Measurements from ENCODE around the gene FAM149B1. TPM values are rescaled to one million over a fixed set of nuclear protein-coding genes. Genes with fewer than 3 reads are reported as not detected.

FAM149B1 gene
- total RNA-seq, 1 donor from 2014 or later = 16.2 TPM

- H3K9me3 ChIP-seq (ENCODE audit: control insufficient read depth in 3 of 3, low read length in 3 of 3) = no peaks in the 10 kb centered on the region
- H3K4me3 ChIP-seq (ENCODE audit: low read length in 3 of 3) = no peak overlapping the region
- H3K4me1 ChIP-seq (ENCODE audit: control insufficient read depth in 3 of 3, insufficient read depth in 3 of 3, low read length in 3 of 3) = peaks cover 3 to 10% (median 7%) of the 10 kb centered on the region in 3 donors
- no peak overlapping the region for H3K9ac ChIP-seq (ENCODE audit: low read depth in 1 of 3, low read length in 3 of 3)
- H3K27ac ChIP-seq (ENCODE audit: low read depth, low read length) = no peak overlapping the region
- peaks cover 0 to 5% (median 4%) of the 10 kb centered on the region in 3 donors for H3K36me3 ChIP-seq (ENCODE audit: control insufficient read depth in 3 of 3, insufficient read depth in 3 of 3, low read length in 3 of 3)
- no peaks in the 10 kb centered on the region for H3K27me3 ChIP-seq (ENCODE audit: control insufficient read depth in 3 of 3, insufficient read depth in 3 of 3, low read length in 3 of 3)
Measured at GRCh38 chr10:73225518-73225917, 57.6 kb downstream of the FAM149B1 start.

GRCh38 chr10:73226663-73227062, 58.7 kb downstream of the FAM149B1 start:
- Histone ChIP-seq H3K9ac (ENCODE audit: low read depth in 1 of 3, low read length in 3 of 3) (no peak overlapping the region), H3K36me3 (ENCODE audit: control insufficient read depth in 3 of 3, insufficient read depth in 3 of 3, low read length in 3 of 3) (peaks cover 0 to 9% (median 7%) of the 10 kb centered on the region in 3 donors), H3K27me3 (ENCODE audit: control insufficient read depth in 3 of 3, insufficient read depth in 3 of 3, low read length in 3 of 3) (no peaks in the 10 kb centered on the region), H3K4me3 (ENCODE audit: low read length in 3 of 3) (no peak overlapping the region), H3K9me3 (ENCODE audit: control insufficient read depth in 3 of 3, low read length in 3 of 3) (no peaks in the 10 kb centered on the region), H3K27ac (ENCODE audit: low read depth, low read length) (no peak overlapping the region), H3K4me1 (ENCODE audit: control insufficient read depth in 3 of 3, insufficient read depth in 3 of 3, low read length in 3 of 3) (peaks cover 3 to 10% (median 7%) of the 10 kb centered on the region in 3 donors)

GRCh38 chr10:73228247-73228646, 60.3 kb downstream of the FAM149B1 start:
- H3K9ac ChIP-seq (ENCODE audit: low read depth in 1 of 3, low read length in 3 of 3) = no peak overlapping the region
- H3K27me3 ChIP-seq (ENCODE audit: control insufficient read depth in 3 of 3, insufficient read depth in 3 of 3, low read length in 3 of 3) = no peaks in the 10 kb centered on the region
- H3K27ac ChIP-seq (ENCODE audit: low read depth, low read length) = no peak overlapping the region
- H3K36me3 ChIP-seq (ENCODE audit: control insufficient read depth in 3 of 3, insufficient read depth in 3 of 3, low read length in 3 of 3) = peaks cover 0 to 12% (median 9%) of the 10 kb centered on the region in 3 donors
- no peaks in the 10 kb centered on the region for H3K9me3 ChIP-seq (ENCODE audit: control insufficient read depth in 3 of 3, low read length in 3 of 3)
- peaks cover 3 to 10% (median 7%) of the 10 kb centered on the region in 3 donors for H3K4me1 ChIP-seq (ENCODE audit: control insufficient read depth in 3 of 3, insufficient read depth in 3 of 3, low read length in 3 of 3)
- H3K4me3 ChIP-seq (ENCODE audit: low read length in 3 of 3) = no peak overlapping the region

GRCh38 chr10:73229567-73229966, 61.6 kb downstream of the FAM149B1 start:
- H3K36me3 ChIP-seq (ENCODE audit: control insufficient read depth in 3 of 3, insufficient read depth in 3 of 3, low read length in 3 of 3) = peaks cover 0 to 12% (median 9%) of the 10 kb centered on the region in 3 donors
- no peaks in the 10 kb centered on the region for H3K9me3 ChIP-seq (ENCODE audit: control insufficient read depth in 3 of 3, low read length in 3 of 3)
- H3K4me3 ChIP-seq (ENCODE audit: low read length in 3 of 3) = no peak overlapping the region
- H3K9ac ChIP-seq (ENCODE audit: low read depth in 1 of 3, low read length in 3 of 3) = no peak overlapping the region
- no peaks in the 10 kb centered on the region for H3K27me3 ChIP-seq (ENCODE audit: control insufficient read depth in 3 of 3, insufficient read depth in 3 of 3, low read length in 3 of 3)
- no peak overlapping the region for H3K27ac ChIP-seq (ENCODE audit: low read depth, low read length)
- peaks cover 3 to 10% (median 7%) of the 10 kb centered on the region in 3 donors for H3K4me1 ChIP-seq (ENCODE audit: control insufficient read depth in 3 of 3, insufficient read depth in 3 of 3, low read length in 3 of 3)

- H3K36me3 ChIP-seq (ENCODE audit: control insufficient read depth in 3 of 3, insufficient read depth in 3 of 3, low read length in 3 of 3) = peaks cover 5 to 26% (median 17%) of the 10 kb centered on the region in 3 donors
- H3K9ac ChIP-seq (ENCODE audit: low read depth in 1 of 3, low read length in 3 of 3) = no peak overlapping the region
- H3K4me3 ChIP-seq (ENCODE audit: low read length in 3 of 3) = no peak overlapping the region
- H3K27ac ChIP-seq (ENCODE audit: low read depth, low read length) = no peak overlapping the region
- H3K4me1 ChIP-seq (ENCODE audit: control insufficient read depth in 3 of 3, insufficient read depth in 3 of 3, low read length in 3 of 3) = peaks cover 3 to 7% (median 3%) of the 10 kb centered on the region in 3 donors
- no peaks in the 10 kb centered on the region for H3K27me3 ChIP-seq (ENCODE audit: control insufficient read depth in 3 of 3, insufficient read depth in 3 of 3, low read length in 3 of 3)
- no peaks in the 10 kb centered on the region for H3K9me3 ChIP-seq (ENCODE audit: control insufficient read depth in 3 of 3, low read length in 3 of 3)
Measured at GRCh38 chr10:73232887-73233286, 65.0 kb downstream of the FAM149B1 start.

- Histone ChIP-seq H3K36me3 (ENCODE audit: control insufficient read depth in 3 of 3, insufficient read depth in 3 of 3, low read length in 3 of 3) (peaks cover 5 to 26% (median 15%) of the 10 kb centered on the region in 3 donors), H3K27ac (ENCODE audit: low read depth, low read length) (peak overlapping the region; percentile 38)
Measured at GRCh38 chr10:73233883-73234282, 66.0 kb downstream of the FAM149B1 start.

GRCh38 chr10:73234695-73235094, 66.8 kb downstream of the FAM149B1 start:
- H3K9me3 ChIP-seq (ENCODE audit: control insufficient read depth in 3 of 3, low read length in 3 of 3) = no peaks in the 10 kb centered on the region
- H3K27me3 ChIP-seq (ENCODE audit: control insufficient read depth in 3 of 3, insufficient read depth in 3 of 3, low read length in 3 of 3) = no peaks in the 10 kb centered on the region
- peaks cover 5 to 34% (median 19%) of the 10 kb centered on the region in 3 donors for H3K36me3 ChIP-seq (ENCODE audit: control insufficient read depth in 3 of 3, insufficient read depth in 3 of 3, low read length in 3 of 3)
- no peak overlapping the region for H3K9ac ChIP-seq (ENCODE audit: low read depth in 1 of 3, low read length in 3 of 3)
- no peak overlapping the region for H3K4me3 ChIP-seq (ENCODE audit: low read length in 3 of 3)
- H3K27ac ChIP-seq (ENCODE audit: low read depth, low read length) = no peak overlapping the region
- H3K4me1 ChIP-seq (ENCODE audit: control insufficient read depth in 3 of 3, insufficient read depth in 3 of 3, low read length in 3 of 3) = peaks cover 0 to 2% (median 2%) of the 10 kb centered on the region in 3 donors

More at GRCh38 chr10:73233883-73234282, 66.0 kb downstream of the FAM149B1 start:
- H3K4me3 ChIP-seq (ENCODE audit: low read length in 3 of 3) = no peak overlapping the region
- H3K27me3 ChIP-seq (ENCODE audit: control insufficient read depth in 3 of 3, insufficient read depth in 3 of 3, low read length in 3 of 3) = no peaks in the 10 kb centered on the region
- no peak overlapping the region for H3K9ac ChIP-seq (ENCODE audit: low read depth in 1 of 3, low read length in 3 of 3)
- H3K4me1 ChIP-seq (ENCODE audit: control insufficient read depth in 3 of 3, insufficient read depth in 3 of 3, low read length in 3 of 3) = peaks cover 3 to 7% (median 3%) of the 10 kb centered on the region in 3 donors
- no peaks in the 10 kb centered on the region for H3K9me3 ChIP-seq (ENCODE audit: control insufficient read depth in 3 of 3, low read length in 3 of 3)

- Histone ChIP-seq H3K4me3 (ENCODE audit: low read length in 3 of 3) (no peak overlapping the region), H3K36me3 (ENCODE audit: control insufficient read depth in 3 of 3, insufficient read depth in 3 of 3, low read length in 3 of 3) (peaks cover 12 to 54% (median 38%) of the 10 kb centered on the region in 3 donors), H3K9me3 (ENCODE audit: control insufficient read depth in 3 of 3, low read length in 3 of 3) (no peaks in the 10 kb centered on the region), H3K27me3 (ENCODE audit: control insufficient read depth in 3 of 3, insufficient read depth in 3 of 3, low read length in 3 of 3) (no peaks in the 10 kb centered on the region), H3K9ac (ENCODE audit: low read depth in 1 of 3, low read length in 3 of 3) (no peak overlapping the region), H3K27ac (ENCODE audit: low read depth, low read length) (no peak overlapping the region), H3K4me1 (ENCODE audit: control insufficient read depth in 3 of 3, insufficient read depth in 3 of 3, low read length in 3 of 3) (no peaks in the 10 kb centered on the region)
Measured at GRCh38 chr10:73238990-73239566, 71.2 kb downstream of the FAM149B1 start.

- H3K9ac ChIP-seq (ENCODE audit: low read depth in 1 of 3, low read length in 3 of 3) = no peak overlapping the region
- H3K27me3 ChIP-seq (ENCODE audit: control insufficient read depth in 3 of 3, insufficient read depth in 3 of 3, low read length in 3 of 3) = no peaks in the 10 kb centered on the region
Measured at GRCh38 chr10:73239908-73240307, 72.0 kb downstream of the FAM149B1 start.

GRCh38 chr10:73244866-73245477, 77.1 kb downstream of the FAM149B1 start:
- Histone ChIP-seq H3K4me3 (ENCODE audit: low read length in 3 of 3) (no peak overlapping the region), H3K27me3 (ENCODE audit: control insufficient read depth in 3 of 3, insufficient read depth in 3 of 3, low read length in 3 of 3) (no peaks in the 10 kb centered on the region), H3K36me3 (ENCODE audit: control insufficient read depth in 3 of 3, insufficient read depth in 3 of 3, low read length in 3 of 3) (peaks cover 9 to 44% (median 39%) of the 10 kb centered on the region in 3 donors), H3K9me3 (ENCODE audit: control insufficient read depth in 3 of 3, low read length in 3 of 3) (no peaks in the 10 kb centered on the region), H3K27ac (ENCODE audit: low read depth, low read length) (no peak overlapping the region), H3K4me1 (ENCODE audit: control insufficient read depth in 3 of 3, insufficient read depth in 3 of 3, low read length in 3 of 3) (peaks cover 15 to 28% (median 17%) of the 10 kb centered on the region in 3 donors), H3K9ac (ENCODE audit: low read depth in 1 of 3, low read length in 3 of 3) (no peak overlapping the region)

More at GRCh38 chr10:73239908-73240307, 72.0 kb downstream of the FAM149B1 start:
- H3K4me1 ChIP-seq (ENCODE audit: control insufficient read depth in 3 of 3, insufficient read depth in 3 of 3, low read length in 3 of 3) = peaks cover 0 to 3% (median 0%) of the 10 kb centered on the region in 3 donors
- H3K27ac ChIP-seq (ENCODE audit: low read depth, low read length) = no peak overlapping the region
- no peak overlapping the region for H3K4me3 ChIP-seq (ENCODE audit: low read length in 3 of 3)
- H3K36me3 ChIP-seq (ENCODE audit: control insufficient read depth in 3 of 3, insufficient read depth in 3 of 3, low read length in 3 of 3) = peaks cover 11 to 50% (median 42%) of the 10 kb centered on the region in 3 donors
- H3K9me3 ChIP-seq (ENCODE audit: control insufficient read depth in 3 of 3, low read length in 3 of 3) = no peaks in the 10 kb centered on the region

Data from skeletal muscle tissue (tissue), 4 donors.